ENCODE measurements around the gene KPNA6. TPM values are rescaled to one million over a fixed set of nuclear protein-coding genes. Genes with fewer than 3 reads are reported as not detected.

KPNA6 gene
- total RNA-seq, 1 experiment from 2014 or later: 79.9 TPM

DNA sequence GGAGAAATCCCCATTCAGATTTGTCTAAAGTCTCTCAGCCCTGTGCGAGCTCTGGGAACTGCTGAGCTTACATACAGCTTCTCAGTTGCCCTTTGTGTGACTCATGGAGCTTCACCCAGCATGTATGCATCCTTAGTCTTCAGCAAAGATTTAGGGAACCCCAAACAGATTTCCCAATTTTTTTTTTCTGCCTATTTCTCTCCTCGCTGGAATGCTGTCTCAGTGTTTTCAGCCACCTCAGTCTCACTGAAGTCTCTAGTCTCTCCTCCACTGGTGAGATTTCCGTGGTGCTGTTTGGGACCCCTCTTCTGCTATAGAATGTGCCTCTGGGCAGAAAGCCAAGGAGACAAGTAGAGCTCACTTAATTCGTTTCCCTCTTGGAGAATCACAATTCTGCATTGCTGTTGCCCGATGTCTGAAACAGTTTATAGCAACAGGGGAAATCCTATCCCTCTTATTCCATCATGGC is 43.5 kb downstream of the KPNA6 start (continued):
- TF ChIP-seq, protein P1, sequence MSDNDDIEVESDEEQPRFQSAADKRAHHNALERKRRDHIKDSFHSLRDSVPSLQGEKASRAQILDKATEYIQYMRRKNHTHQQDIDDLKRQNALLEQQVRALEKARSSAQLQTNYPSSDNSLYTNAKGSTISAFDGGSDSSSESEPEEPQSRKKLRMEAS (IDR thresholded peaks at IDR 0.05): no peak

DNA sequence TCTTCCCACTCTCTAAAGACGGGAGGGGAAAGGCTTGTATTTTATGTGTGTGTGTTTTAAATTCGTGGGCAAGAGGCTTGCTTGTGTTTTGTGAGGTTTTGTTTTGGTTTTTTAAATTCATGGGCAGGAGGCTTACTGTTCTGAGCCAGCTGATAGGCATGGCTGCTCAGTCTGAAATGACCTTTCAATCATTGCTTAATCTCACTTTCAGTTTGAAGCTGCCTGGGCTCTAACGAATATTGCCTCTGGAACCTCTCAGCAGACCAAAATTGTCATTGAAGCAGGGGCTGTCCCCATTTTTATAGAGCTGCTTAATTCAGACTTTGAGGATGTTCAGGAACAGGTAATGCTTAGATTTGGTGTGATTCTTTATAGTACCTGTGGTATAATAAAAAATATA is 51.3 kb downstream of the KPNA6 start:
- no peak overlapping the region for H3K27ac ChIP-seq (ENCODE audit: low read depth, low read length)
- H3K9ac ChIP-seq (ENCODE audit: low read length): no peak overlapping the region
- intact Hi-C loops (cut with micrococcal nuclease): no loop called here
- H3K27me3 ChIP-seq (ENCODE audit: insufficient read depth, low read length): no peaks in the 10 kb centered on the region
- ATAC-seq: no peak
- no peak overlapping the region for H2AFZ ChIP-seq (ENCODE audit: low read depth, low read length, poor library complexity, severe bottlenecking)
- no peak for TF ChIP-seq TCF7L2 (IDR thresholded peaks at IDR 0.05; ENCODE audit: borderline replicate concordance, extremely low read depth, insufficient read depth, insufficient read length)
- no peak for TF ChIP-seq CEBPB (IDR thresholded peaks at IDR 0.05; ENCODE audit: low read depth)
- TF ChIP-seq SIN3A (IDR thresholded peaks at IDR 0.05; ENCODE audit: low read depth): no peak
- TF ChIP-seq EGR1 (IDR thresholded peaks at IDR 0.05; ENCODE audit: low read depth): no peak
- TF ChIP-seq, protein P2, sequence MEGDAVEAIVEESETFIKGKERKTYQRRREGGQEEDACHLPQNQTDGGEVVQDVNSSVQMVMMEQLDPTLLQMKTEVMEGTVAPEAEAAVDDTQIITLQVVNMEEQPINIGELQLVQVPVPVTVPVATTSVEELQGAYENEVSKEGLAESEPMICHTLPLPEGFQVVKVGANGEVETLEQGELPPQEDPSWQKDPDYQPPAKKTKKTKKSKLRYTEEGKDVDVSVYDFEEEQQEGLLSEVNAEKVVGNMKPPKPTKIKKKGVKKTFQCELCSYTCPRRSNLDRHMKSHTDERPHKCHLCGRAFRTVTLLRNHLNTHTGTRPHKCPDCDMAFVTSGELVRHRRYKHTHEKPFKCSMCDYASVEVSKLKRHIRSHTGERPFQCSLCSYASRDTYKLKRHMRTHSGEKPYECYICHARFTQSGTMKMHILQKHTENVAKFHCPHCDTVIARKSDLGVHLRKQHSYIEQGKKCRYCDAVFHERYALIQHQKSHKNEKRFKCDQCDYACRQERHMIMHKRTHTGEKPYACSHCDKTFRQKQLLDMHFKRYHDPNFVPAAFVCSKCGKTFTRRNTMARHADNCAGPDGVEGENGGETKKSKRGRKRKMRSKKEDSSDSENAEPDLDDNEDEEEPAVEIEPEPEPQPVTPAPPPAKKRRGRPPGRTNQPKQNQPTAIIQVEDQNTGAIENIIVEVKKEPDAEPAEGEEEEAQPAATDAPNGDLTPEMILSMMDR (IDR thresholded peaks at IDR 0.05 in 2 of 3, conservative IDR thresholded peaks at IDR 0.05 in 1 of 3; ENCODE audit: borderline replicate concordance in 1 of 3, insufficient read depth in 1 of 3, low read depth in 2 of 3, low read length in 2 of 3): no peak
- no peak for TF ChIP-seq FOSL1 (IDR thresholded peaks at IDR 0.05; ENCODE audit: low read depth)
- no peak for TF ChIP-seq SRF (IDR thresholded peaks at IDR 0.05; ENCODE audit: low read depth)
- TF ChIP-seq SP1 (IDR thresholded peaks at IDR 0.05; ENCODE audit: low read depth): no peak
- no peak for TF ChIP-seq ZFX (IDR thresholded peaks at IDR 0.05)
- TF ChIP-seq, protein P3, sequence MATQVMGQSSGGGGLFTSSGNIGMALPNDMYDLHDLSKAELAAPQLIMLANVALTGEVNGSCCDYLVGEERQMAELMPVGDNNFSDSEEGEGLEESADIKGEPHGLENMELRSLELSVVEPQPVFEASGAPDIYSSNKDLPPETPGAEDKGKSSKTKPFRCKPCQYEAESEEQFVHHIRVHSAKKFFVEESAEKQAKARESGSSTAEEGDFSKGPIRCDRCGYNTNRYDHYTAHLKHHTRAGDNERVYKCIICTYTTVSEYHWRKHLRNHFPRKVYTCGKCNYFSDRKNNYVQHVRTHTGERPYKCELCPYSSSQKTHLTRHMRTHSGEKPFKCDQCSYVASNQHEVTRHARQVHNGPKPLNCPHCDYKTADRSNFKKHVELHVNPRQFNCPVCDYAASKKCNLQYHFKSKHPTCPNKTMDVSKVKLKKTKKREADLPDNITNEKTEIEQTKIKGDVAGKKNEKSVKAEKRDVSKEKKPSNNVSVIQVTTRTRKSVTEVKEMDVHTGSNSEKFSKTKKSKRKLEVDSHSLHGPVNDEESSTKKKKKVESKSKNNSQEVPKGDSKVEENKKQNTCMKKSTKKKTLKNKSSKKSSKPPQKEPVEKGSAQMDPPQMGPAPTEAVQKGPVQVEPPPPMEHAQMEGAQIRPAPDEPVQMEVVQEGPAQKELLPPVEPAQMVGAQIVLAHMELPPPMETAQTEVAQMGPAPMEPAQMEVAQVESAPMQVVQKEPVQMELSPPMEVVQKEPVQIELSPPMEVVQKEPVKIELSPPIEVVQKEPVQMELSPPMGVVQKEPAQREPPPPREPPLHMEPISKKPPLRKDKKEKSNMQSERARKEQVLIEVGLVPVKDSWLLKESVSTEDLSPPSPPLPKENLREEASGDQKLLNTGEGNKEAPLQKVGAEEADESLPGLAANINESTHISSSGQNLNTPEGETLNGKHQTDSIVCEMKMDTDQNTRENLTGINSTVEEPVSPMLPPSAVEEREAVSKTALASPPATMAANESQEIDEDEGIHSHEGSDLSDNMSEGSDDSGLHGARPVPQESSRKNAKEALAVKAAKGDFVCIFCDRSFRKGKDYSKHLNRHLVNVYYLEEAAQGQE (IDR thresholded peaks at IDR 0.05; ENCODE audit: low read depth): no peak
- TF ChIP-seq, protein P1 (IDR thresholded peaks at IDR 0.05): no peak
- TF ChIP-seq YY1 (IDR thresholded peaks at IDR 0.05; ENCODE audit: extremely low read depth, insufficient replicate concordance, low read depth, low read length): no peak
- no peak for TF ChIP-seq RAD21 (IDR thresholded peaks at IDR 0.05; ENCODE audit: low read depth)
- no peak for TF ChIP-seq ELF1 (IDR thresholded peaks at IDR 0.05; ENCODE audit: borderline replicate concordance, low read depth)
- no peak for TF ChIP-seq POLR2AphosphoS5 (IDR thresholded peaks at IDR 0.05; ENCODE audit: low read depth, low read length)
- TF ChIP-seq, protein P4, sequence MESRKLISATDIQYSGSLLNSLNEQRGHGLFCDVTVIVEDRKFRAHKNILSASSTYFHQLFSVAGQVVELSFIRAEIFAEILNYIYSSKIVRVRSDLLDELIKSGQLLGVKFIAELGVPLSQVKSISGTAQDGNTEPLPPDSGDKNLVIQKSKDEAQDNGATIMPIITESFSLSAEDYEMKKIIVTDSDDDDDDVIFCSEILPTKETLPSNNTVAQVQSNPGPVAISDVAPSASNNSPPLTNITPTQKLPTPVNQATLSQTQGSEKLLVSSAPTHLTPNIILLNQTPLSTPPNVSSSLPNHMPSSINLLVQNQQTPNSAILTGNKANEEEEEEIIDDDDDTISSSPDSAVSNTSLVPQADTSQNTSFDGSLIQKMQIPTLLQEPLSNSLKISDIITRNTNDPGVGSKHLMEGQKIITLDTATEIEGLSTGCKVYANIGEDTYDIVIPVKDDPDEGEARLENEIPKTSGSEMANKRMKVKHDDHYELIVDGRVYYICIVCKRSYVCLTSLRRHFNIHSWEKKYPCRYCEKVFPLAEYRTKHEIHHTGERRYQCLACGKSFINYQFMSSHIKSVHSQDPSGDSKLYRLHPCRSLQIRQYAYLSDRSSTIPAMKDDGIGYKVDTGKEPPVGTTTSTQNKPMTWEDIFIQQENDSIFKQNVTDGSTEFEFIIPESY (IDR thresholded peaks at IDR 0.05; ENCODE audit: extremely low read depth, insufficient replicate concordance, low read length): no peak
- no peak for TF ChIP-seq JUND (IDR thresholded peaks at IDR 0.05)
- no peak overlapping the region for H3K4me2 ChIP-seq (ENCODE audit: low read length)
- H3K4me3 ChIP-seq (replicated peaks in 1 of 2; ENCODE audit: low read depth in 1 of 2, low read length in 2 of 2): no peak overlapping the region
- ChIA-PET CTCF (no interaction called here), POLR2A (no interaction called here), RAD21 (ENCODE audit: low non-redundant PET in 1 of 2, low total read pairs in 2 of 2, uncharacterized antibody in 2 of 2, unreplicated experiment in 2 of 2) (no interaction called here)
- H4K20me1 ChIP-seq (ENCODE audit: insufficient read depth): 0 out of 2 replicates have a peak, but pooled peaks cover 3% of the 10 kb centered on the region
- H3K79me2 ChIP-seq (ENCODE audit: insufficient read depth, low read length): peaks cover 3% of the 10 kb centered on the region; the same call in 1 of the 2 replicates
- no TSS peak for BruUV-seq (replicated peaks)
- H3K36me3 ChIP-seq (ENCODE audit: control insufficient read depth in 1 of 2, insufficient read depth in 2 of 2, low read length in 2 of 2): peaks cover 35 to 69% of the 10 kb centered on the region in 2 experiments
- H3K9me2 ChIP-seq (ENCODE audit: insufficient read depth): no peaks in the 10 kb centered on the region
- DNase-seq (ENCODE audit: low read depth, low spot score): no peak
- H3K9me3 ChIP-seq (ENCODE audit: control insufficient read depth in 1 of 2, insufficient read depth in 1 of 2, low read depth in 1 of 2, low read length in 2 of 2): no peaks in the 10 kb centered on the region
- H3K4me1 ChIP-seq (ENCODE audit: control insufficient read depth in 1 of 2, insufficient read depth in 2 of 2, low read length in 2 of 2): no peaks in the 10 kb centered on the region
